ENCODE measurements around the gene EPHA3. TPM values are rescaled to one million over a fixed set of nuclear protein-coding genes. Genes with fewer than 3 reads are reported as not detected.

The EPHA3 gene
- total RNA-seq, 1 donor = 10.9 TPM

- no peak for DNase-seq (ENCODE audit: insufficient read length, low spot score, missing footprints)
- TF ChIP-seq, protein P1, sequence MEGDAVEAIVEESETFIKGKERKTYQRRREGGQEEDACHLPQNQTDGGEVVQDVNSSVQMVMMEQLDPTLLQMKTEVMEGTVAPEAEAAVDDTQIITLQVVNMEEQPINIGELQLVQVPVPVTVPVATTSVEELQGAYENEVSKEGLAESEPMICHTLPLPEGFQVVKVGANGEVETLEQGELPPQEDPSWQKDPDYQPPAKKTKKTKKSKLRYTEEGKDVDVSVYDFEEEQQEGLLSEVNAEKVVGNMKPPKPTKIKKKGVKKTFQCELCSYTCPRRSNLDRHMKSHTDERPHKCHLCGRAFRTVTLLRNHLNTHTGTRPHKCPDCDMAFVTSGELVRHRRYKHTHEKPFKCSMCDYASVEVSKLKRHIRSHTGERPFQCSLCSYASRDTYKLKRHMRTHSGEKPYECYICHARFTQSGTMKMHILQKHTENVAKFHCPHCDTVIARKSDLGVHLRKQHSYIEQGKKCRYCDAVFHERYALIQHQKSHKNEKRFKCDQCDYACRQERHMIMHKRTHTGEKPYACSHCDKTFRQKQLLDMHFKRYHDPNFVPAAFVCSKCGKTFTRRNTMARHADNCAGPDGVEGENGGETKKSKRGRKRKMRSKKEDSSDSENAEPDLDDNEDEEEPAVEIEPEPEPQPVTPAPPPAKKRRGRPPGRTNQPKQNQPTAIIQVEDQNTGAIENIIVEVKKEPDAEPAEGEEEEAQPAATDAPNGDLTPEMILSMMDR (IDR thresholded peaks at IDR 0.05; ENCODE audit: extremely low read depth, low read depth, low read length) = no peak
These were observed 212.8 kb downstream of the EPHA3 start for GRCh38 chr3:89320186-89320585.

GRCh38 chr3:89326997-89327396 lies 219.6 kb downstream of the EPHA3 start:
- Histone ChIP-seq H3K4me1 (ENCODE audit: insufficient read depth, low read length) (no peaks in the 10 kb centered on the region), H3K4me2 (ENCODE audit: insufficient read depth, low read length) (no peak overlapping the region), H3K4me3 (ENCODE audit: insufficient read depth, low read length) (no peak overlapping the region), H3K27me3 (ENCODE audit: insufficient read depth, low read length) (no peaks in the 10 kb centered on the region), H4K20me1 (ENCODE audit: insufficient read depth, low read length) (no peaks in the 10 kb centered on the region), H2AFZ (ENCODE audit: low read length) (no peak overlapping the region), H3K79me2 (ENCODE audit: insufficient read depth, low read length) (no peaks in the 10 kb centered on the region), H3K27ac (ENCODE audit: low read depth, low read length) (no peak overlapping the region), H3K36me3 (ENCODE audit: insufficient read depth, low read length) (no peaks in the 10 kb centered on the region), H3K9me3 (ENCODE audit: low read depth, low read length) (no peaks in the 10 kb centered on the region)
- TF ChIP-seq, protein P1 (IDR thresholded peaks at IDR 0.05; ENCODE audit: extremely low read depth, low read depth, low read length) = no peak
- no peak for DNase-seq (ENCODE audit: insufficient read length, low spot score, missing footprints)

More at GRCh38 chr3:89320186-89320585, 212.8 kb downstream of the EPHA3 start:
- no peaks in the 10 kb centered on the region for H4K20me1 ChIP-seq (ENCODE audit: insufficient read depth, low read length)
- no peak overlapping the region for H3K4me3 ChIP-seq (ENCODE audit: insufficient read depth, low read length)
- no peaks in the 10 kb centered on the region for H3K9me3 ChIP-seq (ENCODE audit: low read depth, low read length)
- H2AFZ ChIP-seq (ENCODE audit: low read length) = no peak overlapping the region
- no peaks in the 10 kb centered on the region for H3K27me3 ChIP-seq (ENCODE audit: insufficient read depth, low read length)
- H3K36me3 ChIP-seq (ENCODE audit: insufficient read depth, low read length) = no peaks in the 10 kb centered on the region
- H3K27ac ChIP-seq (ENCODE audit: low read depth, low read length) = no peak overlapping the region
- H3K4me1 ChIP-seq (ENCODE audit: insufficient read depth, low read length) = no peaks in the 10 kb centered on the region
- H3K4me2 ChIP-seq (ENCODE audit: insufficient read depth, low read length) = no peak overlapping the region
- no peaks in the 10 kb centered on the region for H3K79me2 ChIP-seq (ENCODE audit: insufficient read depth, low read length)

DNA sequence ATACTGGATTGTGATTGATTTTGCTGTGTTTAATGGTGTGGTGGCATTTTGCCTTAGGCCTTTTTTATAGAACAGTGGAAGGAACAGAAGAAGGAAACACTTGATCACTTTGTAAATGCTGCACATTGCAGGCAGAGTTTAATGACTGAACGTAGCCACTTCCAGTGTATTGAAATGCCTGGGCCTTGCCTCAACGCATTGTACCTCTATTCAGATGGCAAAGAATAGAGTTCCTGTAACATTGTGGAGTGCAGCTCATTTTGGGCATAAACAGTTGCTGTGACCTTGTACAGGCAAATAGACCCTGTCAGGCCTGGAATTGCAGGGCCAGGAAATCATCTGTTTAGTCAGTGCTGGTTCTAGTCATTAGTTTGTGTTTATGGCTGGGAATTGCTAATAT lies 225.0 kb downstream of the EPHA3 start:
- DNase-seq (ENCODE audit: insufficient read length, low spot score, missing footprints) = no peak

DNA sequence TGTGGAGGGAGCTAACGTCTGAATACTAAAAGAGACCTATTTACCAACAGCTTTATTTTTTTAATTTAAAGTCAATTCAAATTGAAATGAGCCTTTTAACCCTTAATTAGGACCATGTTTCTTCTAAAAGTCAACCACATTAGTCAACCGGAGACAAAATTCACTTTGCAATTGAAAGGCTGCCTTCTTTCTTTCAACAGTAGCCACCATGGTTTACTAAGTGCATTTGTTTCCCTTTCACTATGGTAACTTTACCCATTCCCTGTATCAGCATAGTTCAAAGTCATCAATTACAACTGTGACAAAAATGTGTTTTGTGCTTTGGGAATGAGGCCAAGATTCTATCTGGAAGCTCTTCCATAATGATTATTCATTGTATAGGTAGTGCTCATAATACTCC lies 225.4 kb downstream of the EPHA3 start:
- DNase-seq (ENCODE audit: insufficient read length, low spot score, missing footprints) = no peak
- no peak overlapping the region for H3K4me3 ChIP-seq (ENCODE audit: insufficient read depth, low read length)
- TF ChIP-seq, protein P1 (IDR thresholded peaks at IDR 0.05; ENCODE audit: extremely low read depth, low read depth, low read length) = no peak
- no peak overlapping the region for H2AFZ ChIP-seq (ENCODE audit: low read length)
- H3K4me2 ChIP-seq (ENCODE audit: insufficient read depth, low read length) = no peak overlapping the region
- no peaks in the 10 kb centered on the region for H3K79me2 ChIP-seq (ENCODE audit: insufficient read depth, low read length)
- H3K4me1 ChIP-seq (ENCODE audit: insufficient read depth, low read length) = no peaks in the 10 kb centered on the region
- no peak overlapping the region for H3K27ac ChIP-seq (ENCODE audit: low read depth, low read length)
- H3K27me3 ChIP-seq (ENCODE audit: insufficient read depth, low read length) = no peaks in the 10 kb centered on the region
- H3K36me3 ChIP-seq (ENCODE audit: insufficient read depth, low read length) = no peaks in the 10 kb centered on the region
- H3K9me3 ChIP-seq (ENCODE audit: low read depth, low read length) = no peaks in the 10 kb centered on the region
- H4K20me1 ChIP-seq (ENCODE audit: insufficient read depth, low read length) = no peaks in the 10 kb centered on the region

More for the DNA sequence above, 225.0 kb downstream of the EPHA3 start:
- Histone ChIP-seq H3K4me3 (ENCODE audit: insufficient read depth, low read length) (no peak overlapping the region), H3K36me3 (ENCODE audit: insufficient read depth, low read length) (no peaks in the 10 kb centered on the region), H2AFZ (ENCODE audit: low read length) (no peak overlapping the region), H3K4me1 (ENCODE audit: insufficient read depth, low read length) (no peaks in the 10 kb centered on the region), H3K79me2 (ENCODE audit: insufficient read depth, low read length) (no peaks in the 10 kb centered on the region), H3K27me3 (ENCODE audit: insufficient read depth, low read length) (no peaks in the 10 kb centered on the region), H3K27ac (ENCODE audit: low read depth, low read length) (no peak overlapping the region), H3K9me3 (ENCODE audit: low read depth, low read length) (no peaks in the 10 kb centered on the region), H4K20me1 (ENCODE audit: insufficient read depth, low read length) (no peaks in the 10 kb centered on the region), H3K4me2 (ENCODE audit: insufficient read depth, low read length) (no peak overlapping the region)
- TF ChIP-seq, protein P1 (IDR thresholded peaks at IDR 0.05; ENCODE audit: extremely low read depth, low read depth, low read length) = no peak

Measured in osteoblast (primary cell).